GM12878 (cell line): ENCODE measurements around the gene OXTR. TPM values are rescaled to one million over a fixed set of nuclear protein-coding genes. Genes with fewer than 3 reads are reported as not detected.

Experiments
- polyA plus RNA-seq, 11 experiments: library from polyadenylated mRNA; depleted of rRNA in 4 of 11; unstranded in 6 of 11; stranded (reverse) in 5 of 11; fragments of >200 nt; fragmentation: Nextera tagmentation in 4 of 11; fragmentation: Illumina TruSeq in 1 of 11; extraction: Ambion mirVana in 4 of 11; extraction: Trizol in 1 of 11; gene quantifications; 1 replicate in 1 of 11; 2 replicates in 10 of 11; pipeline versions ENCODE4 v1.2.1 to v1.2.3, GENCODE V29; 2011 to 2016; ENCODE audit warnings: inconsistent platforms in 2 of 11, missing spikeins in 2 of 11, low read depth in 1 of 11
- total RNA-seq, 4 experiments: library from RNA; depleted of rRNA in 3 of 4; stranded (reverse); fragments of >200 nt in 3 of 4; fragmentation: Illumina TruSeq in 1 of 4; extraction: Trizol in 1 of 4; gene quantifications; 2 replicates each; pipeline versions ENCODE4 v1.2.1 to v1.2.3, GENCODE V29; 2013 to 2021

Gene OXTR
- total and polyA plus RNA-seq, 10 of the 15 experiments (the other 5 are each of a cell fraction or from before 2014, with no cell fraction given), result 0.43 to 5.9 (median 2.6) TPM

Other genes starting within 250 kb of the OXTR start
- gene SSUH2, start 124.8 kb downstream of the OXTR start, total RNA-seq (2014; rRNA removed), result not detected in 2 replicates
- gene SSUH2, start 124.8 kb downstream of the OXTR start, total RNA-seq (2014; rRNA removed; fragmentation: Illumina TruSeq; extraction: Trizol), result not detected in 2 replicates
- not detected in 2 replicates for gene SSUH2, start 124.8 kb downstream of the OXTR start, total RNA-seq (2021)
- gene SSUH2, start 124.8 kb downstream of the OXTR start, polyA plus RNA-seq (2011; rRNA removed), result 0.09 and 0.26 TPM in 2 replicates
- gene SSUH2, start 124.8 kb downstream of the OXTR start, polyA plus RNA-seq (2014; fragmentation: Illumina TruSeq; extraction: Trizol), result not detected in 2 replicates
- gene SSUH2, start 124.8 kb downstream of the OXTR start, polyA plus RNA-seq (2014; fragmentation: Nextera tagmentation; extraction: Ambion mirVana), result not detected
- gene SSUH2, start 124.8 kb downstream of the OXTR start, polyA plus RNA-seq (2014; rRNA removed), result 0.09 and 0.10 TPM in 2 replicates
- gene SSUH2, start 124.8 kb downstream of the OXTR start, polyA plus RNA-seq (2016; fragmentation: Nextera tagmentation; extraction: Ambion mirVana), result not detected
- gene CAV3, start 35.8 kb downstream of the OXTR start, total RNA-seq (2014; rRNA removed), result not detected in 2 replicates
- not detected in 2 replicates for gene CAV3, start 35.8 kb downstream of the OXTR start, total RNA-seq (2014; rRNA removed; fragmentation: Illumina TruSeq; extraction: Trizol)
- not detected in 2 replicates for gene CAV3, start 35.8 kb downstream of the OXTR start, total RNA-seq (2021)
- gene CAV3, start 35.8 kb downstream of the OXTR start, polyA plus RNA-seq (2011; rRNA removed), result not detected in 2 replicates
- not detected in 2 replicates for gene CAV3, start 35.8 kb downstream of the OXTR start, polyA plus RNA-seq (2014; fragmentation: Illumina TruSeq; extraction: Trizol)
- not detected for gene CAV3, start 35.8 kb downstream of the OXTR start, polyA plus RNA-seq (2014; fragmentation: Nextera tagmentation; extraction: Ambion mirVana)
- not detected in 2 replicates for gene CAV3, start 35.8 kb downstream of the OXTR start, polyA plus RNA-seq (2014; rRNA removed)
- gene CAV3, start 35.8 kb downstream of the OXTR start, polyA plus RNA-seq (2016; fragmentation: Nextera tagmentation; extraction: Ambion mirVana), result not detected
- 17.1 and 21.6 TPM in 2 replicates for gene RAD18, start 193.9 kb upstream of the OXTR start, total RNA-seq (2014; rRNA removed)
- gene RAD18, start 193.9 kb upstream of the OXTR start, total RNA-seq (2014; rRNA removed; fragmentation: Illumina TruSeq; extraction: Trizol), result 19.1 and 21.2 TPM in 2 replicates
- gene RAD18, start 193.9 kb upstream of the OXTR start, total RNA-seq (2021), result 25.5 and 28.3 TPM in 2 replicates
- gene RAD18, start 193.9 kb upstream of the OXTR start, polyA plus RNA-seq (2011; rRNA removed), result 16.7 and 26.6 TPM in 2 replicates
- 22.0 and 25.5 TPM in 2 replicates for gene RAD18, start 193.9 kb upstream of the OXTR start, polyA plus RNA-seq (2014; fragmentation: Illumina TruSeq; extraction: Trizol)
- gene RAD18, start 193.9 kb upstream of the OXTR start, polyA plus RNA-seq (2014; fragmentation: Nextera tagmentation; extraction: Ambion mirVana), result 10 to 100 TPM in 1 of 2 experiments, 1 to 10 TPM in 1; 8.7 to 11.4 TPM
- gene RAD18, start 193.9 kb upstream of the OXTR start, polyA plus RNA-seq (2014; rRNA removed), result 12.2 and 13.4 TPM in 2 replicates
- 10 to 100 TPM; 36.9 to 38.6 TPM for gene RAD18, start 193.9 kb upstream of the OXTR start, polyA plus RNA-seq (2016; fragmentation: Nextera tagmentation; extraction: Ambion mirVana)